Common myeloid progenitor, CD34-positive (primary cell): ENCODE measurements around the gene ABLIM2.

Source experiments
- CTCF ChIA-PET: fragments of 350-600 bp; sonication (Branson Sonifier 250); formaldehyde crosslinking; loops from one replicate; lab custom pipeline; 2021; ENCODE audit warnings: antibody characterized with exemption; lab: Charles Lee
- POLR2A ChIA-PET: fragments of 350-600 bp; sonication (Branson Sonifier 250); formaldehyde crosslinking; loops from one replicate; lab custom pipeline; 2021; ENCODE audit warnings: antibody characterized with exemption; lab: Charles Lee
- DNase-seq, 3 donors: peaks; one replicate each; pipeline versions ENCODE4 v3.0.0 to v3.0.0-alpha.2; 2013
- H3K27ac ChIP-seq, 2 experiments: 1 replicate in 1 of 2; 2 replicates in 1 of 2; pipeline ENCODE4 v1.7.0; 2013; ENCODE audit warnings: inconsistent platforms in 2 of 2, low read length in 2 of 2, mild to moderate bottlenecking in 2 of 2, low read depth in 1 of 2, moderate library complexity in 1 of 2; ENCODE audit not compliant: severe bottlenecking in 2 of 2, insufficient read depth in 1 of 2, poor library complexity in 1 of 2
- H3K27me3 ChIP-seq, 5 experiments: replicated peaks in 2 of 5; 1 replicate in 3 of 5; 2 replicates in 2 of 5; pipeline versions ENCODE4 v1.6.1 to v1.7.0; 2013; ENCODE audit warnings: low read length in 4 of 5, mild to moderate bottlenecking in 2 of 5, moderate library complexity in 2 of 5, inconsistent platforms in 1 of 5; ENCODE audit not compliant: insufficient read depth in 5 of 5, control insufficient read depth in 4 of 5
- H3K36me3 ChIP-seq, 4 experiments: 1 replicate in 2 of 4; 2 replicates in 2 of 4; pipeline versions ENCODE4 v1.6.1 to v1.7.0; 2013; ENCODE audit warnings: low read length in 3 of 4, control low read depth in 1 of 4, mild to moderate bottlenecking in 1 of 4; ENCODE audit not compliant: control insufficient read depth in 4 of 4, insufficient read depth in 4 of 4
- H3K4me1 ChIP-seq, 4 experiments: 1 replicate in 3 of 4; 2 replicates in 1 of 4; pipeline versions ENCODE4 v1.6.1 to v1.7.1; 2013; ENCODE audit warnings: low read length in 3 of 4, mild to moderate bottlenecking in 3 of 4, control low read depth in 1 of 4, inconsistent platforms in 1 of 4, moderate library complexity in 1 of 4; ENCODE audit not compliant: control insufficient read depth in 4 of 4, insufficient read depth in 4 of 4; ENCODE audit errors: control extremely low read depth in 1 of 4
- H3K4me3 ChIP-seq, 7 experiments: 1 replicate in 4 of 7; 2 replicates in 3 of 7; pipeline versions ENCODE4 v1.5.1 to v1.7.0; 2013; ENCODE audit warnings: mild to moderate bottlenecking in 7 of 7, low read length in 6 of 7, moderate library complexity in 6 of 7, inconsistent platforms in 2 of 7, low read depth in 2 of 7, control low read depth in 1 of 7; ENCODE audit not compliant: insufficient read depth in 4 of 7, control insufficient read depth in 1 of 7; ENCODE audit errors: extremely low read depth in 1 of 7
- H3K9me3 ChIP-seq, 5 experiments: 1 replicate in 4 of 5; 2 replicates in 1 of 5; pipeline versions ENCODE4 v1.6.1 to v1.7.1; 2013; ENCODE audit warnings: low read length in 4 of 5, mild to moderate bottlenecking in 2 of 5, inconsistent platforms in 1 of 5, low read depth in 1 of 5, moderate library complexity in 1 of 5; ENCODE audit not compliant: control insufficient read depth in 4 of 5, insufficient read depth in 2 of 5; ENCODE audit errors: control extremely low read depth in 1 of 5
- WGBS: methylation state at CpG from one replicate; pipeline ENCODE4 v1.1.5; 2013; ENCODE audit not compliant: insufficient coverage; 5-methylcytosine and 5-hydroxymethylcytosine counted together

Gene ABLIM2

GRCh38 chr4:8000247-8000646 is 158.4 kb downstream of the ABLIM2 start:
- ChIA-PET CTCF (no interaction called here), POLR2A (no interaction called here)
- no peaks in the 10 kb centered on the region for H3K36me3 ChIP-seq
- no peak for DNase-seq
- no peak overlapping the region for H3K4me3 ChIP-seq
- peaks cover 0 to 71% (median 9%) of the 10 kb centered on the region in 5 experiments for H3K27me3 ChIP-seq
- no peaks in the 10 kb centered on the region for H3K4me1 ChIP-seq
- no peak overlapping the region for H3K27ac ChIP-seq
- WGBS = 88% methylated on average over 3 of the region's 8 CpGs
- H3K9me3 ChIP-seq = peaks cover 0 to 10% (median 0%) of the 10 kb centered on the region in 5 experiments

GRCh38 chr4:7999695-8000094 is 158.9 kb downstream of the ABLIM2 start:
- POLR2A ChIA-PET = no interaction called here
- no peak for DNase-seq
- 93% methylated on average over 6 of the region's 8 CpGs for WGBS
- CTCF ChIA-PET = no interaction called here
- Histone ChIP-seq H3K9me3 (peaks cover 0 to 11% (median 0%) of the 10 kb centered on the region in 5 experiments), H3K36me3 (no peaks in the 10 kb centered on the region), H3K27ac (no peak overlapping the region), H3K4me1 (no peaks in the 10 kb centered on the region), H3K27me3 (peaks cover 0 to 66% (median 9%) of the 10 kb centered on the region in 5 experiments), H3K4me3 (no peak overlapping the region)

DNA sequence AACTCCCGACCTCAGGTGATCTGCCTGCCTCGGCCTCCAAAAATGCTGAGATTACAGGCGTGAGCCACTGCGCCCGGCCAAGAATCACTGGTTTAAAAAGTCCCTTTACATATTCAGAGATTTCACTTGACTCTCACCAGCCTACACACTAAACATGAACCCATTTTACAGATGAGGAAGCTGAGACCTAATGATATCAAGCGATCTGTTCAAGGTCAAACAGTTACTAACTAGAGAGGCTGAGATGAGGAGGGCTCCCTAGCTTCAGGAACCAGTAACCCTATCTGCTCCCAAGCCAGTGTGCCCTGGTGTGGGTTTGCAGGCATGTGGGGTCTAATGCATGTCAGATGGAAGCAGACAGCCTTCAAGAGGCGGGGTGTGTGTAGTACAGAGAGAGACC is 159.3 kb downstream of the ABLIM2 start:
- no peak for DNase-seq
- ChIA-PET CTCF (no interaction called here), POLR2A (no interaction called here)
- no peaks in the 10 kb centered on the region for H3K36me3 ChIP-seq
- no peak overlapping the region for H3K27ac ChIP-seq
- no peak overlapping the region for H3K4me3 ChIP-seq
- 97% methylated on average over 4 of the region's 7 CpGs for WGBS
- H3K9me3 ChIP-seq = peaks cover 0 to 11% (median 0%) of the 10 kb centered on the region in 5 experiments
- peaks cover 0 to 63% (median 9%) of the 10 kb centered on the region in 5 experiments for H3K27me3 ChIP-seq
- no peaks in the 10 kb centered on the region for H3K4me1 ChIP-seq

- WGBS = 84% methylated on average over 5 of the region's 8 CpGs
- Histone ChIP-seq H3K27ac (no peak overlapping the region), H3K4me3 (no peak overlapping the region), H3K9me3 (peaks cover 0 to 11% (median 0%) of the 10 kb centered on the region in 5 experiments), H3K4me1 (no peaks in the 10 kb centered on the region), H3K36me3 (no peaks in the 10 kb centered on the region), H3K27me3 (peaks cover 0 to 56% (median 9%) of the 10 kb centered on the region in 5 experiments)
- DNase-seq = no peak
- ChIA-PET CTCF (no interaction called here), POLR2A (no interaction called here)
Measured at GRCh38 chr4:7998447-7998846, 160.2 kb downstream of the ABLIM2 start.

DNA sequence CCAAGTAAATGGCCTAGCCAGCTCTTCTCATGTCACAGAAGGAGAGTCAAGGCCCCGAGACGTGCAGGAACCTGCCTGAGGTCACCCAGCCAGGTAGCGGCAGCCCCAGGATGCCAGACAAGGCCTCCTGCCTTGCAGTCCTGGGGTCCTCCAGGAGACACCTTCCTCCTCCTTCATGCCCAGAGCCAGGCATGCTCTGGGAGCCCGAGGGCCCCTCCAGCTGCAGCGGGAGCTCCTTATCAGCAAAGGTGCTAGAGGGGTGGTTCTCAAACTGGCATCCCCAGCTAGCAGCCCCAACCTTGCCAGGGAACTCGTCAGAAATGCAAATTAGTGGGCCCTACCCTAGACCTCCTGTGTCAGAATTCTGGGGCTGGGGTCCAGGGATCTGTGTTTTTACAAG is 162.7 kb downstream of the ABLIM2 start:
- Histone ChIP-seq H3K9me3 (peaks cover 0 to 11% (median 0%) of the 10 kb centered on the region in 5 experiments), H3K4me3 (no peak overlapping the region), H3K4me1 (no peaks in the 10 kb centered on the region), H3K27me3 (peaks cover 0 to 40% (median 0%) of the 10 kb centered on the region in 5 experiments), H3K27ac (no peak overlapping the region), H3K36me3 (no peaks in the 10 kb centered on the region)
- no peak for DNase-seq
- CTCF ChIA-PET = no interaction called here
- POLR2A ChIA-PET = interaction anchor here (0.8 kb wide), 1 partner anchor 20 kb away, joined by 3 read pairs; no protein-coding TSS in a partner anchor
- 90% methylated on average over 6 of the region's 6 CpGs for WGBS

DNA sequence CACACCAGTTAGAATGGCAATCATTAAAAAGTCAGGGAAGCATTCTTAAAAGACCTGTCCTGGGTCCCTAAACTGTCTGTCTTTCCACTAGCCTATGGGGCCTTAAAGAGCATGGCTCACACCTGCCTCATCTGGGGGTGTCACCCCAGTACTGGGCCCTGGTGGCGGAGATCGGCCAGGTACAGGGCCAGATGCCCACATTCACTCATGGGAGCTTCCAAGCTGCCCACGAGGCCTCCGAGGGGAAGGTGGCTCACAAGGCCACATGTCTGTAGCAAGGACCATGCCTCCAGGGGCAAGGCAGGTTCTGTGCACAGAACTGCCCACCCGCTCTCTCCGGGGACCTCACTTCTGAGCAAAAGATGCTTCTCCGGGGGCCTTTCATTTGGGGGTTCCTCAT is 163.5 kb downstream of the ABLIM2 start:
- Histone ChIP-seq H3K4me1 (no peaks in the 10 kb centered on the region), H3K9me3 (peaks cover 0 to 11% (median 0%) of the 10 kb centered on the region in 5 experiments), H3K36me3 (no peaks in the 10 kb centered on the region), H3K27ac (no peak overlapping the region), H3K27me3 (peaks cover 0 to 34% (median 0%) of the 10 kb centered on the region in 5 experiments), H3K4me3 (no peak overlapping the region)
- CTCF ChIA-PET = no interaction called here
- POLR2A ChIA-PET = no interaction called here
- DNase-seq = no peak
- 97% methylated on average over 7 of the region's 7 CpGs for WGBS

GRCh38 chr4:7993671-7994070 is 164.9 kb downstream of the ABLIM2 start:
- H3K36me3 ChIP-seq = no peaks in the 10 kb centered on the region
- DNase-seq = no peak
- ChIA-PET CTCF (interaction anchor here (1.0 to 1.1 kb wide), 2 partner anchors 12 to 148 kb away, joined by 4 read pairs; no protein-coding TSS in a partner anchor), POLR2A (no interaction called here)
- H3K4me3 ChIP-seq = no peak overlapping the region
- 90% methylated on average over 3 of the region's 6 CpGs for WGBS
- H3K27ac ChIP-seq = no peak overlapping the region
- H3K9me3 ChIP-seq = peaks cover 0 to 16% (median 4%) of the 10 kb centered on the region in 5 experiments
- H3K4me1 ChIP-seq = no peaks in the 10 kb centered on the region
- H3K27me3 ChIP-seq = peaks cover 0 to 26% (median 0%) of the 10 kb centered on the region in 5 experiments
